HepG2 (cell line): ENCODE results near the gene DUSP7. TPM values are rescaled to one million over a fixed set of nuclear protein-coding genes. Genes with fewer than 3 reads are reported as not detected.

Source experiments
- ATAC-seq: fragments of 200-7000 bp; cut with Tn5 transposase; 3 replicates; pipeline ENCODE4 v1.9.1; 2020; ENCODE audit warnings: mild to moderate bottlenecking, moderate library complexity
- BruUV-seq: library from RNA; stranded (reverse); fragments of 400-500 nt; replicated peaks from 2 replicates; lab custom pipeline; 2021; lab: Mats Ljungman, UMichigan
- CTCF ChIA-PET: fragments of 300-600 bp; formaldehyde crosslinking; extraction: SDS; loops from one replicate; lab custom pipeline; 2021; ENCODE audit warnings: low total read pairs, inconsistent platforms, low intra/inter-chr PET ratio; lab: Yijun Ruan, JAX
- POLR2A ChIA-PET: fragments of 350-600 bp; sonication (Branson Sonifier 250); formaldehyde crosslinking; loops from one replicate; lab custom pipeline; 2020; ENCODE audit warnings: antibody characterized with exemption, inconsistent platforms; lab: Yijun Ruan, JAX
- DNase-seq: peaks from one replicate; pipeline ENCODE4 v3.0.0-alpha.2; 2015; ENCODE audit warnings: low spot score
- FAIRE-seq: peaks from 3 replicates; lab custom pipeline; 2011; peaks lifted over from hg19 to GRCh38; lab: Jason Lieb, UNC
- H2AFZ ChIP-seq: one replicate; pipeline ENCODE4 v1.6.1; 2011; ENCODE audit warnings: low read length, inconsistent platforms
- H3K27ac ChIP-seq: fragments of 300-600 bp; 3 replicates; pipeline ENCODE4 v1.8.0; 2011; ENCODE audit warnings: mixed run types, mild to moderate bottlenecking, mixed read lengths, low read length, inconsistent platforms; ENCODE audit not compliant: insufficient read depth; ENCODE audit errors: extremely low read length
- H3K27me3 ChIP-seq, 2 experiments: fragments of 200-600 bp in 1 of 2; 2 replicates in 1 of 2; 3 replicates in 1 of 2; pipeline versions ENCODE4 v1.6.0 to v1.8.0; 2011; ENCODE audit warnings: low read length in 2 of 2, mild to moderate bottlenecking in 2 of 2, moderate library complexity in 2 of 2, inconsistent platforms in 1 of 2; ENCODE audit not compliant: insufficient read depth in 2 of 2, control insufficient read depth in 1 of 2
- H3K36me3 ChIP-seq, 2 experiments: fragments of 200-600 bp in 1 of 2; replicated peaks in 1 of 2; 2 replicates in 1 of 2; 3 replicates in 1 of 2; pipeline versions ENCODE4 v1.5.1 to v1.8.0; 2011; ENCODE audit warnings: low read length in 2 of 2, inconsistent platforms in 1 of 2; ENCODE audit not compliant: insufficient read depth in 2 of 2, control insufficient read depth in 1 of 2
- H3K4me1 ChIP-seq: 2 replicates; pipeline ENCODE4 v1.5.1; 2012; ENCODE audit warnings: low read length, inconsistent platforms; ENCODE audit not compliant: insufficient read depth
- H3K4me2 ChIP-seq: 2 replicates; pipeline ENCODE4 v1.6.0; 2011; ENCODE audit warnings: low read depth, low read length, inconsistent platforms
- H3K4me3 ChIP-seq, 3 experiments: fragments of 200-600 bp in 1 of 3; sonication (generic), shearing (Covaris generic) in 1 of 3; replicated peaks in 1 of 3; 2 replicates each; pipeline ENCODE4 v1.5.1; 2011 to 2016; ENCODE audit warnings: low read length in 3 of 3, inconsistent platforms in 2 of 3, low read depth in 2 of 3, mild to moderate bottlenecking in 2 of 3, control low read depth in 1 of 3, mixed read lengths in 1 of 3; ENCODE audit not compliant: insufficient read depth in 1 of 3
- H3K79me2 ChIP-seq: one replicate; pipeline ENCODE4 v1.6.1; 2011; ENCODE audit warnings: low read length, inconsistent platforms; ENCODE audit not compliant: insufficient read depth
- H3K9ac ChIP-seq: 2 replicates; pipeline ENCODE4 v1.6.0; 2011; ENCODE audit warnings: mild to moderate bottlenecking, low read depth, low read length, inconsistent platforms; ENCODE audit not compliant: insufficient read depth
- H3K9me3 ChIP-seq: 2 replicates; pipeline ENCODE4 v1.5.1; 2012; ENCODE audit warnings: mild to moderate bottlenecking, low read length
- H4K20me1 ChIP-seq: 2 replicates; pipeline ENCODE4 v1.6.0; 2011; ENCODE audit warnings: inconsistent platforms, mild to moderate bottlenecking, low read length, moderate library complexity; ENCODE audit not compliant: insufficient read depth
- KDM1A ChIP-seq: IDR thresholded peaks from 2 replicates; pipeline ENCODE4 v1.6.1; 2016; ENCODE audit warnings: missing compliant biosample characterization
- NR3C1 ChIP-seq: sonication (generic); formaldehyde crosslinking; IDR thresholded peaks from 2 replicates; pipeline ENCODE4 v1.4.0; 2020; ENCODE audit warnings: missing genetic modification reagents
- PLRG1 ChIP-seq: fragments of 450-650 bp; conservative IDR thresholded peaks from 2 replicates; pipeline ENCODE4 v1.6.1; 2016
- RBM22 ChIP-seq: fragments of 200-400 bp; formaldehyde crosslinking; optimal IDR thresholded peaks from 2 replicates; pipeline ENCODE3; 2017; ENCODE audit warnings: mild to moderate bottlenecking, low read length, moderate library complexity
- SETDB1 ChIP-seq: sonication (generic); formaldehyde crosslinking; IDR thresholded peaks from 2 replicates; pipeline ENCODE4 v1.5.1; 2020; ENCODE audit warnings: missing genetic modification reagents, mild to moderate bottlenecking, borderline replicate concordance
- SP4 ChIP-seq: sonication (generic); formaldehyde crosslinking; IDR thresholded peaks from 2 replicates; pipeline ENCODE4 v1.8.1; 2023; ENCODE audit warnings: mild to moderate bottlenecking, missing genetic modification reagents
- SRSF4 ChIP-seq: fragments of 200-400 bp; formaldehyde crosslinking; IDR thresholded peaks from one replicate; pipeline ENCODE4 v1.6.1; 2018; ENCODE audit warnings: mild to moderate bottlenecking, low read depth, low read length, moderate library complexity; ENCODE audit not compliant: poor library complexity, severe bottlenecking
- TAF1 ChIP-seq: sonication (generic); formaldehyde crosslinking; IDR thresholded peaks from 2 replicates; pipeline ENCODE4 v1.4.0; 2020; ENCODE audit warnings: missing genetic modification reagents
- THAP11 ChIP-seq: IDR thresholded peaks from 2 replicates; pipeline ENCODE4 v1.6.1; 2016; ENCODE audit warnings: missing biosample characterization, missing genetic modification reagents
- WIZ ChIP-seq: sonication (generic); formaldehyde crosslinking; IDR thresholded peaks from 2 replicates; pipeline ENCODE4 v1.5.1; 2020; ENCODE audit warnings: mild to moderate bottlenecking, missing genetic modification reagents
- ZFP36 ChIP-seq: fragments of 150-350 bp; IDR thresholded peaks from 2 replicates; pipeline ENCODE4 v1.6.1; 2018; ENCODE audit warnings: borderline replicate concordance, low read length, low read depth; ENCODE audit not compliant: partially characterized antibody
- ZFP90 ChIP-seq: sonication (generic); formaldehyde crosslinking; IDR thresholded peaks from 2 replicates; pipeline ENCODE4 v1.8.0; 2022; ENCODE audit warnings: missing genetic modification reagents, mild to moderate bottlenecking, inconsistent platforms, borderline replicate concordance
- ZNF337 ChIP-seq: sonication (generic); formaldehyde crosslinking; IDR thresholded peaks from 2 replicates; pipeline ENCODE4 v1.5.1; 2020; ENCODE audit warnings: missing genetic modification reagents, low read depth, mild to moderate bottlenecking, borderline replicate concordance
- ZNF569 ChIP-seq: sonication (generic); formaldehyde crosslinking; IDR thresholded peaks from 2 replicates; pipeline ENCODE4 v1.5.0; 2020; ENCODE audit warnings: mild to moderate bottlenecking, missing genetic modification reagents, moderate library complexity, borderline replicate concordance
- WGBS: methylation state at CpG from one replicate; pipeline ENCODE4 v1.1.6; 2017; ENCODE audit warnings: low lambda C conversion rate; 5-methylcytosine and 5-hydroxymethylcytosine counted together
- in situ Hi-C: cut with HindIII; loops from 2 replicates; pipeline ENCODE4 v1.10.0; 2017; ENCODE audit warnings: low pct_unique_long_range_greater_than_20kb; ENCODE audit not compliant: extremely low pct_ligation_motif_present
- intact Hi-C: fragments of 100-400 bp; cut with micrococcal nuclease; formaldehyde crosslinking; loops from one replicate; pipeline ENCODE4 v1.10.0; 2022; ENCODE audit not compliant: unreplicated experiment
- polyA plus RNA-seq, 8 experiments: library from polyadenylated mRNA; depleted of rRNA in 3 of 8; stranded (reverse) in 7 of 8; unstranded in 1 of 8; fragments of >200 nt; fragmentation: Illumina TruSeq in 4 of 8; extraction: Trizol in 4 of 8; gene quantifications; 2 replicates each; pipeline versions ENCODE4 v1.2.1 to v1.2.3, GENCODE V29; 2011 to 2016; ENCODE audit warnings: low read depth in 4 of 8, missing spikeins in 1 of 8, mixed read lengths in 1 of 8; ENCODE audit not compliant: insufficient read depth in 1 of 8
- total RNA-seq, 5 experiments: library from RNA; depleted of rRNA; stranded (reverse); fragments of >200 nt; fragmentation: Illumina TruSeq; extraction: Trizol; gene quantifications; 2 replicates each; pipeline ENCODE4 v1.2.3, GENCODE V29; 2016; ENCODE audit warnings: low read depth in 1 of 5
- TF ChIP-seq, protein P1 (sequence below): sonication (generic); formaldehyde crosslinking; IDR thresholded peaks from 2 replicates; pipeline ENCODE4 v1.8.1; 2023; ENCODE audit warnings: missing genetic modification reagents, inconsistent platforms, borderline replicate concordance
- TF ChIP-seq, protein P2 (sequence below): sonication (generic); formaldehyde crosslinking; IDR thresholded peaks from 2 replicates; pipeline ENCODE4 v1.4.0; 2020; ENCODE audit warnings: mild to moderate bottlenecking, missing genetic modification reagents
- TF ChIP-seq, protein P3 (sequence below): sonication (generic); formaldehyde crosslinking; conservative IDR thresholded peaks from 2 replicates; pipeline ENCODE4 v1.4.0; 2020; ENCODE audit warnings: missing genetic modification reagents
- TF ChIP-seq, protein P4 (sequence below): sonication (generic); formaldehyde crosslinking; conservative IDR thresholded peaks from 2 replicates; pipeline ENCODE4 v1.4.0; 2020; ENCODE audit warnings: missing genetic modification reagents
- TF ChIP-seq, protein P5 (sequence below): sonication (generic); formaldehyde crosslinking; IDR thresholded peaks from 2 replicates; pipeline ENCODE4 v1.4.0; 2020; ENCODE audit warnings: mild to moderate bottlenecking, missing genetic modification reagents

The DUSP7 gene
- total and polyA plus RNA-seq, 2 of the 13 experiments (the other 11 are each of a cell fraction or from before 2014, with no cell fraction given): 6.6 to 8.8 TPM

DNA sequence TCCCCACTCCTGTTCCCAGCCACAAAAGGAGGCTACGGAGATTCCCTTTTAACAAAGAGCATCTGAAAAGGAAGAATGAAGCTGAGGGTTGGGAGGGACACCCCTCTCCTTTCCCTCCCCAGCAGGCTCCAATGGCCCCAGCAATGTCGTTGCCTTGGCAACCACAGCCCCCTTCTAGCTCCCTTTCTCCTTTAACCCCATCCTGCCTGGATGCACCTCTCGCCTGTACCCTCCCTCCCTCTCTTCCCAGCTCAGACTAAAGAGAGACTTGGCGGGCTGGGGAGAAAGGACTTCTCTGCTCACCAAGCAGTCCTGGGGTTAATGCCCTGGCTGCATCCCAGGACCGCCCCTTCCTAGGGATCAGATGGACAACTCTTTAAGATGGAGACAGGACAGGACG is 53.6 kb downstream of the DUSP7 start:
- no peaks in the 10 kb centered on the region for H3K36me3 ChIP-seq
- peaks cover 47% of the 10 kb centered on the region for H3K4me1 ChIP-seq
- 10% methylated on average over 6 of the region's 6 CpGs for WGBS
- H3K27ac ChIP-seq: no peak overlapping the region
- DNase-seq: no peak
- H4K20me1 ChIP-seq: no peaks in the 10 kb centered on the region
- ATAC-seq: no peak
- no peaks in the 10 kb centered on the region for H3K9me3 ChIP-seq
- no peak overlapping the region for H3K4me2 ChIP-seq
- no peak for FAIRE-seq
- H3K9ac ChIP-seq: no peak overlapping the region
- H3K27me3 ChIP-seq: peaks cover 0 to 45% of the 10 kb centered on the region in 2 experiments; a peak in 3 of 5 replicates
- intact Hi-C loops (no loop called here), in situ Hi-C loops (loop anchor here (5.0 kb wide), 2 partner anchors 40 to 140 kb away; no protein-coding TSS in a partner anchor)
- BruUV-seq: no TSS peak
- ChIA-PET CTCF (interaction anchor here (1.1 to 9.0 kb wide), 4 partner anchors 50 to 141 kb away, joined by 3 to 110 read pairs (median 38); partner anchors contain the start of gene DUSP7), POLR2A (interaction anchor here (1.7 kb wide), 1 partner anchor 152 kb away, joined by 4 read pairs; the partner anchor contains the start of gene POC1A)
- no peaks in the 10 kb centered on the region for H3K79me2 ChIP-seq
- no peak overlapping the region for H3K4me3 ChIP-seq
- H2AFZ ChIP-seq: no peak overlapping the region
- no peak for TF ChIP-seq ZNF337
- TF ChIP-seq ZFP90 (CRISPR knock-in tag): no peak
- no peak for TF ChIP-seq KDM1A (CRISPR knock-in tag)
- TF ChIP-seq SRSF4: no peak
- TF ChIP-seq ZFP36: no peak
- TF ChIP-seq THAP11 (CRISPR knock-in tag): no peak
- TF ChIP-seq WIZ: no peak
- TF ChIP-seq SP4 (CRISPR knock-in tag): no peak
- no peak for TF ChIP-seq NR3C1
- TF ChIP-seq TAF1 (CRISPR knock-in tag): no peak
- TF ChIP-seq, protein P1, sequence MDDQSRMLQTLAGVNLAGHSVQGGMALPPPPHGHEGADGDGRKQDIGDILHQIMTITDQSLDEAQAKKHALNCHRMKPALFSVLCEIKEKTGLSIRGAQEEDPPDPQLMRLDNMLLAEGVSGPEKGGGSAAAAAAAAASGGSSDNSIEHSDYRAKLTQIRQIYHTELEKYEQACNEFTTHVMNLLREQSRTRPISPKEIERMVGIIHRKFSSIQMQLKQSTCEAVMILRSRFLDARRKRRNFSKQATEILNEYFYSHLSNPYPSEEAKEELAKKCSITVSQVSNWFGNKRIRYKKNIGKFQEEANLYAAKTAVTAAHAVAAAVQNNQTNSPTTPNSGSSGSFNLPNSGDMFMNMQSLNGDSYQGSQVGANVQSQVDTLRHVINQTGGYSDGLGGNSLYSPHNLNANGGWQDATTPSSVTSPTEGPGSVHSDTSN: no peak
- TF ChIP-seq, protein P2, sequence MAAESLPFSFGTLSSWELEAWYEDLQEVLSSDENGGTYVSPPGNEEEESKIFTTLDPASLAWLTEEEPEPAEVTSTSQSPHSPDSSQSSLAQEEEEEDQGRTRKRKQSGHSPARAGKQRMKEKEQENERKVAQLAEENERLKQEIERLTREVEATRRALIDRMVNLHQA (CRISPR knock-in tag): no peak
- TF ChIP-seq PLRG1: no peak
- TF ChIP-seq, protein P3, sequence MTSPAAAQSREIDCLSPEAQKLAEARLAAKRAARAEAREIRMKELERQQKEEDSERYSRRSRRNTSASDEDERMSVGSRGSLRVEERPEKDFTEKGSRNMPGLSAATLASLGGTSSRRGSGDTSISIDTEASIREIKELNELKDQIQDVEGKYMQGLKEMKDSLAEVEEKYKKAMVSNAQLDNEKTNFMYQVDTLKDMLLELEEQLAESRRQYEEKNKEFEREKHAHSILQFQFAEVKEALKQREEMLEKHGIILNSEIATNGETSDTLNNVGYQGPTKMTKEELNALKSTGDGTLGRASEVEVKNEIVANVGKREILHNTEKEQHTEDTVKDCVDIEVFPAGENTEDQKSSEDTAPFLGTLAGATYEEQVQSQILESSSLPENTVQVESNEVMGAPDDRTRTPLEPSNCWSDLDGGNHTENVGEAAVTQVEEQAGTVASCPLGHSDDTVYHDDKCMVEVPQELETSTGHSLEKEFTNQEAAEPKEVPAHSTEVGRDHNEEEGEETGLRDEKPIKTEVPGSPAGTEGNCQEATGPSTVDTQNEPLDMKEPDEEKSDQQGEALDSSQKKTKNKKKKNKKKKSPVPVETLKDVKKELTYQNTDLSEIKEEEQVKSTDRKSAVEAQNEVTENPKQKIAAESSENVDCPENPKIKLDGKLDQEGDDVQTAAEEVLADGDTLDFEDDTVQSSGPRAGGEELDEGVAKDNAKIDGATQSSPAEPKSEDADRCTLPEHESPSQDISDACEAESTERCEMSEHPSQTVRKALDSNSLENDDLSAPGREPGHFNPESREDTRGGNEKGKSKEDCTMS (CRISPR knock-in tag): no peak
- no peak for TF ChIP-seq RBM22
- TF ChIP-seq ZNF569: no peak
- TF ChIP-seq SETDB1: no peak
- TF ChIP-seq, protein P4, sequence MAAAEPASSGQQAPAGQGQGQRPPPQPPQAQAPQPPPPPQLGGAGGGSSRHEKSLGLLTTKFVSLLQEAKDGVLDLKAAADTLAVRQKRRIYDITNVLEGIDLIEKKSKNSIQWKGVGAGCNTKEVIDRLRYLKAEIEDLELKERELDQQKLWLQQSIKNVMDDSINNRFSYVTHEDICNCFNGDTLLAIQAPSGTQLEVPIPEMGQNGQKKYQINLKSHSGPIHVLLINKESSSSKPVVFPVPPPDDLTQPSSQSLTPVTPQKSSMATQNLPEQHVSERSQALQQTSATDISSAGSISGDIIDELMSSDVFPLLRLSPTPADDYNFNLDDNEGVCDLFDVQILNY: no peak
- TF ChIP-seq, protein P5, sequence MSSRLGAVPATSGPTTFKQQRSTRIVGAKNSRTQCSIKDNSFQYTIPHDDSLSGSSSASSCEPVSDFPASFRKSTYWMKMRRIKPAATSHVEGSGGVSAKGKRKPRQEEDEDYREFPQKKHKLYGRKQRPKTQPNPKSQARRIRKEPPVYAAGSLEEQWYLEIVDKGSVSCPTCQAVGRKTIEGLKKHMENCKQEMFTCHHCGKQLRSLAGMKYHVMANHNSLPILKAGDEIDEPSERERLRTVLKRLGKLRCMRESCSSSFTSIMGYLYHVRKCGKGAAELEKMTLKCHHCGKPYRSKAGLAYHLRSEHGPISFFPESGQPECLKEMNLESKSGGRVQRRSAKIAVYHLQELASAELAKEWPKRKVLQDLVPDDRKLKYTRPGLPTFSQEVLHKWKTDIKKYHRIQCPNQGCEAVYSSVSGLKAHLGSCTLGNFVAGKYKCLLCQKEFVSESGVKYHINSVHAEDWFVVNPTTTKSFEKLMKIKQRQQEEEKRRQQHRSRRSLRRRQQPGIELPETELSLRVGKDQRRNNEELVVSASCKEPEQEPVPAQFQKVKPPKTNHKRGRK (CRISPR knock-in tag): no peak
